B cell (primary cell): ENCODE results near the gene ZBTB32.

Experiments
- EZH2 ChIP-seq: IDR thresholded peaks from 2 replicates; pipeline ENCODE4 v1.6.1; 2012; ENCODE audit warnings: borderline replicate concordance, low read depth, mild to moderate bottlenecking, moderate library complexity, low read length; ENCODE audit not compliant: insufficient read depth, poor library complexity, severe bottlenecking
- TF ChIP-seq, protein P1 (sequence below): fragments of 200-600 bp; IDR thresholded peaks from one replicate; pipeline ENCODE4 v1.8.0; 2022; ENCODE audit warnings: antibody characterized with exemption, mild to moderate bottlenecking

DNA sequence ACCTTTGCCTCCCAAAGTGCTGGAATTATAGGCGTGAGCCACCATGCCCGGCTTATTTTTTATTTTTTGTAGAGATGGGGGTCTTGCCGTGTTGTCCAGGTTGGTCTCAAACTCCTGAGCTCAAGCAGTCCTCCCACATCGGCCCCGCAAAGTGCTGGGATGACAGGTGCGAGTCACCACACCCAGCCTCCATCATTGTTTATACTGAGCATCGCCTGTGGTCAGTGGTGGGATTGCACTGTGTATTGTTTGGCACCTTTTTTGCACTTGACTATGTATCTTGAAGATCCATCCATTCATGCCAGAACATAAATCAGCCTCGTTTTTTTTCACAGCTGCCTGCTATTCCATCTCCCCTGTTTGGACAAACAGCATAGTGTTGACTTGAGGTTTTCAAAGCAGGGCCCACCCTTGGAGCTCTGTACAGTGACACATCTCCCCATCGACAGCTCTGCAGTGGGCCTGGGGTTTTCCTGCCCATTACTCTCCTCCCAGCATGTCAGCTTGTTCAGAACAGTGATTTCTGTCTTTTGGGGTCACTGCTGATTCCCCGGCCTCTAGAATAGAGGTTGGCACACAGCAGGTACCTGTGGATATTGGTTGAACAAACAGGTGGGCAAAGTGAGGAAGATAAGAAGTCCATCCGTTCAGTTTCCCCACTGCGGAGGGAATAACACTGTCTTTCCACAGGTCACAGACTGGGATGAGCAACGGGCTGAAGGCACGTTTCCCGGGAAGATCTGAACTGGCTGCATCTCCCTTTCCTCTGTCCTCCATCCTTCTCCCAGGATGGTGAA, 46.3 kb upstream of the ZBTB32 start:
- TF ChIP-seq, protein P1, sequence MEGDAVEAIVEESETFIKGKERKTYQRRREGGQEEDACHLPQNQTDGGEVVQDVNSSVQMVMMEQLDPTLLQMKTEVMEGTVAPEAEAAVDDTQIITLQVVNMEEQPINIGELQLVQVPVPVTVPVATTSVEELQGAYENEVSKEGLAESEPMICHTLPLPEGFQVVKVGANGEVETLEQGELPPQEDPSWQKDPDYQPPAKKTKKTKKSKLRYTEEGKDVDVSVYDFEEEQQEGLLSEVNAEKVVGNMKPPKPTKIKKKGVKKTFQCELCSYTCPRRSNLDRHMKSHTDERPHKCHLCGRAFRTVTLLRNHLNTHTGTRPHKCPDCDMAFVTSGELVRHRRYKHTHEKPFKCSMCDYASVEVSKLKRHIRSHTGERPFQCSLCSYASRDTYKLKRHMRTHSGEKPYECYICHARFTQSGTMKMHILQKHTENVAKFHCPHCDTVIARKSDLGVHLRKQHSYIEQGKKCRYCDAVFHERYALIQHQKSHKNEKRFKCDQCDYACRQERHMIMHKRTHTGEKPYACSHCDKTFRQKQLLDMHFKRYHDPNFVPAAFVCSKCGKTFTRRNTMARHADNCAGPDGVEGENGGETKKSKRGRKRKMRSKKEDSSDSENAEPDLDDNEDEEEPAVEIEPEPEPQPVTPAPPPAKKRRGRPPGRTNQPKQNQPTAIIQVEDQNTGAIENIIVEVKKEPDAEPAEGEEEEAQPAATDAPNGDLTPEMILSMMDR, result no peak
- TF ChIP-seq EZH2, result no peak
